SK-N-SH treated with all-trans-retinoic acid at 6 μM for 48 hours (cell line): ENCODE measurements around the gene MCUB.

Source experiments
- ATAC-seq: fragments of 200-7000 bp; cut with Tn5 transposase; 3 replicates; pipeline ENCODE4 v1.9.1; 2020; ENCODE audit warnings: mild to moderate bottlenecking, moderate library complexity
- ARNTL ChIP-seq: fragments of 450-650 bp; formaldehyde crosslinking; IDR thresholded peaks from 2 replicates; pipeline ENCODE4 v1.5.0; 2020; ENCODE audit warnings: low read depth, mild to moderate bottlenecking, moderate library complexity, borderline replicate concordance
- BACH2 ChIP-seq: fragments of 250-450 bp; sonication (Bioruptor Pico); IDR thresholded peaks from 2 replicates; pipeline ENCODE4 v1.9.0; 2021; ENCODE audit warnings: mild to moderate bottlenecking, borderline replicate concordance
- CSDC2 ChIP-seq: fragments of 250-450 bp; sonication (Bioruptor Pico); IDR thresholded peaks from 2 replicates; pipeline ENCODE4 v1.5.0; 2020; ENCODE audit warnings: mild to moderate bottlenecking, moderate library complexity
- CSRNP3 ChIP-seq: fragments of 250-450 bp; sonication (Bioruptor Pico); IDR thresholded peaks from 2 replicates; pipeline ENCODE4 v1.5.1; 2021; ENCODE audit warnings: mild to moderate bottlenecking, moderate library complexity
- ESRRG ChIP-seq: fragments of 250-450 bp; sonication (Bioruptor Pico); IDR thresholded peaks from 2 replicates; pipeline ENCODE4 v1.6.1; 2021; ENCODE audit warnings: mild to moderate bottlenecking
- GLIS3 ChIP-seq: fragments of 250-450 bp; sonication (Bioruptor Pico); IDR thresholded peaks from 2 replicates; pipeline ENCODE4 v1.5.0; 2020; ENCODE audit warnings: mild to moderate bottlenecking, moderate library complexity
- ISL1 ChIP-seq: fragments of 250-450 bp; sonication (Bioruptor Pico); IDR thresholded peaks from 2 replicates; pipeline ENCODE4 v2.1.2; 2022; ENCODE audit warnings: mild to moderate bottlenecking, moderate library complexity
- OSR1 ChIP-seq: fragments of 250-450 bp; sonication (Bioruptor Pico); IDR thresholded peaks from 2 replicates; pipeline ENCODE4 v1.8.0; 2022; ENCODE audit warnings: moderate library complexity, mild to moderate bottlenecking, inconsistent platforms
- PATZ1 ChIP-seq: fragments of 250-450 bp; sonication (Bioruptor Pico); IDR thresholded peaks from 2 replicates; pipeline ENCODE4 v1.8.0; 2020; ENCODE audit warnings: mild to moderate bottlenecking, moderate library complexity, borderline replicate concordance
- PPARA ChIP-seq: fragments of 250-450 bp; sonication (Bioruptor Pico); IDR thresholded peaks from 2 replicates; pipeline ENCODE4 v1.5.0; 2020; ENCODE audit warnings: mild to moderate bottlenecking, borderline replicate concordance
- RARB ChIP-seq: fragments of 250-450 bp; sonication (Bioruptor Pico); IDR thresholded peaks from 2 replicates; pipeline ENCODE4 v1.8.0; 2021; ENCODE audit warnings: mild to moderate bottlenecking, moderate library complexity
- SNAI2 ChIP-seq: fragments of 250-450 bp; sonication (Bioruptor Pico); IDR thresholded peaks from 2 replicates; pipeline ENCODE4 v1.5.0; 2020; ENCODE audit warnings: mild to moderate bottlenecking, moderate library complexity
- TCF4 ChIP-seq: fragments of 250-450 bp; sonication (Bioruptor Pico); IDR thresholded peaks from 2 replicates; pipeline ENCODE4 v1.8.0; 2021; ENCODE audit warnings: mild to moderate bottlenecking, moderate library complexity, borderline replicate concordance
- TSHZ2 ChIP-seq: fragments of 250-450 bp; sonication (Bioruptor Pico); IDR thresholded peaks from 2 replicates; pipeline ENCODE4 v1.5.0; 2020; ENCODE audit warnings: mild to moderate bottlenecking, moderate library complexity
- ZC3H10 ChIP-seq: fragments of 250-450 bp; sonication (Bioruptor Pico); IDR thresholded peaks from 2 replicates; pipeline ENCODE4 v1.5.1; 2021; ENCODE audit warnings: mild to moderate bottlenecking, moderate library complexity
- ZFP3 ChIP-seq: fragments of 250-450 bp; sonication (Bioruptor Pico); IDR thresholded peaks from 2 replicates; pipeline ENCODE4 v1.5.0; 2020; ENCODE audit warnings: mild to moderate bottlenecking, moderate library complexity
- ZFP30 ChIP-seq: fragments of 450-650 bp; formaldehyde crosslinking; IDR thresholded peaks from 2 replicates; pipeline ENCODE4 v1.5.0; 2022; ENCODE audit warnings: mild to moderate bottlenecking, moderate library complexity
- ZNF565 ChIP-seq: fragments of 450-650 bp; formaldehyde crosslinking; conservative IDR thresholded peaks from 2 replicates; pipeline ENCODE4 v1.5.0; 2020; ENCODE audit warnings: low read depth, mild to moderate bottlenecking, moderate library complexity
- ZNF70 ChIP-seq: fragments of 450-650 bp; formaldehyde crosslinking; IDR thresholded peaks from 2 replicates; pipeline ENCODE4 v1.5.0; 2020; ENCODE audit warnings: mild to moderate bottlenecking, moderate library complexity
- ZNF8 ChIP-seq: fragments of 450-650 bp; formaldehyde crosslinking; IDR thresholded peaks from 2 replicates; pipeline ENCODE4 v1.5.0; 2020; ENCODE audit warnings: mild to moderate bottlenecking, moderate library complexity
- TF ChIP-seq, protein P1 (sequence below): fragments of 250-450 bp; sonication (Bioruptor Pico); IDR thresholded peaks from 2 replicates; pipeline ENCODE4 v1.5.1; 2020; ENCODE audit warnings: low read depth, mild to moderate bottlenecking, moderate library complexity
- TF ChIP-seq, protein P2 (sequence below): fragments of 250-450 bp; sonication (Bioruptor Pico); IDR thresholded peaks from 2 replicates; pipeline ENCODE4 v1.8.0; 2021; ENCODE audit warnings: low read depth, mild to moderate bottlenecking, moderate library complexity, borderline replicate concordance

MCUB gene

GRCh38 chr4:109559625-109559982 is 442 bp upstream of the MCUB start (continued):
- no peak for TF ChIP-seq PATZ1 (CRISPR knock-in tag)
- TF ChIP-seq ZNF8 (CRISPR knock-in tag), result no peak

GRCh38 chr4:109560687-109561461 is 828 bp downstream of the MCUB start:
- no peak for TF ChIP-seq TCF4
- TF ChIP-seq ZFP30 (CRISPR knock-in tag), result no peak
- no peak for TF ChIP-seq CSDC2 (CRISPR knock-in tag)
- TF ChIP-seq ISL1 (CRISPR knock-in tag), result no peak
- no peak for TF ChIP-seq ZNF565 (CRISPR knock-in tag)
- no peak for TF ChIP-seq BACH2
- no peak for TF ChIP-seq ARNTL (CRISPR knock-in tag)
- TF ChIP-seq, protein P1, sequence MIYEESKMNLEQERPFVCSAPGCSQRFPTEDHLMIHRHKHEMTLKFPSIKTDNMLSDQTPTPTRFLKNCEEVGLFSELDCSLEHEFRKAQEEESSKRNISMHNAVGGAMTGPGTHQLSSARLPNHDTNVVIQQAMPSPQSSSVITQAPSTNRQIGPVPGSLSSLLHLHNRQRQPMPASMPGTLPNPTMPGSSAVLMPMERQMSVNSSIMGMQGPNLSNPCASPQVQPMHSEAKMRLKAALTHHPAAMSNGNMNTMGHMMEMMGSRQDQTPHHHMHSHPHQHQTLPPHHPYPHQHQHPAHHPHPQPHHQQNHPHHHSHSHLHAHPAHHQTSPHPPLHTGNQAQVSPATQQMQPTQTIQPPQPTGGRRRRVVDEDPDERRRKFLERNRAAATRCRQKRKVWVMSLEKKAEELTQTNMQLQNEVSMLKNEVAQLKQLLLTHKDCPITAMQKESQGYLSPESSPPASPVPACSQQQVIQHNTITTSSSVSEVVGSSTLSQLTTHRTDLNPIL (CRISPR knock-in tag), result no peak
- no peak for TF ChIP-seq PATZ1 (CRISPR knock-in tag)
- no peak for TF ChIP-seq ZC3H10 (CRISPR knock-in tag)
- TF ChIP-seq PPARA (CRISPR knock-in tag), result no peak
- no peak for TF ChIP-seq ESRRG (CRISPR knock-in tag)
- TF ChIP-seq ZNF70 (CRISPR knock-in tag), result no peak
- TF ChIP-seq GLIS3, result no peak
- TF ChIP-seq, protein P2, sequence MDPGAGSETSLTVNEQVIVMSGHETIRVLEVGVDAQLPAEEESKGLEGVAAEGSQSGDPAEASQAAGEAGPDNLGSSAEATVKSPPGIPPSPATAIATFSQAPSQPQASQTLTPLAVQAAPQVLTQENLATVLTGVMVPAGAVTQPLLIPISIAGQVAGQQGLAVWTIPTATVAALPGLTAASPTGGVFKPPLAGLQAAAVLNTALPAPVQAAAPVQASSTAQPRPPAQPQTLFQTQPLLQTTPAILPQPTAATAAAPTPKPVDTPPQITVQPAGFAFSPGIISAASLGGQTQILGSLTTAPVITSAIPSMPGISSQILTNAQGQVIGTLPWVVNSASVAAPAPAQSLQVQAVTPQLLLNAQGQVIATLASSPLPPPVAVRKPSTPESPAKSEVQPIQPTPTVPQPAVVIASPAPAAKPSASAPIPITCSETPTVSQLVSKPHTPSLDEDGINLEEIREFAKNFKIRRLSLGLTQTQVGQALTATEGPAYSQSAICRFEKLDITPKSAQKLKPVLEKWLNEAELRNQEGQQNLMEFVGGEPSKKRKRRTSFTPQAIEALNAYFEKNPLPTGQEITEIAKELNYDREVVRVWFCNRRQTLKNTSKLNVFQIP (CRISPR knock-in tag), result no peak
- TF ChIP-seq SNAI2 (CRISPR knock-in tag), result no peak
- no peak for TF ChIP-seq TSHZ2
- TF ChIP-seq ZFP3, result no peak
- peak; percentile 68 for ATAC-seq

- ATAC-seq, result no peak
- no peak for TF ChIP-seq TSHZ2
- no peak for TF ChIP-seq OSR1 (CRISPR knock-in tag)
- TF ChIP-seq ARNTL (CRISPR knock-in tag), result no peak
- no peak for TF ChIP-seq GLIS3
- no peak for TF ChIP-seq SNAI2 (CRISPR knock-in tag)
- TF ChIP-seq ZNF565 (CRISPR knock-in tag), result no peak
- TF ChIP-seq CSDC2 (CRISPR knock-in tag), result no peak
- TF ChIP-seq ZNF70 (CRISPR knock-in tag), result no peak
- TF ChIP-seq ESRRG (CRISPR knock-in tag), result no peak
- no peak for TF ChIP-seq TCF4
- TF ChIP-seq RARB (CRISPR knock-in tag), result no peak
- TF ChIP-seq ZFP3, result no peak
- TF ChIP-seq ZNF8 (CRISPR knock-in tag), result no peak
- TF ChIP-seq PPARA (CRISPR knock-in tag), result no peak
- TF ChIP-seq CSRNP3 (CRISPR knock-in tag), result no peak
Observed at GRCh38 chr4:109562457-109563239, 2.6 kb downstream of the MCUB start.
